Measurements from ENCODE around the gene PTPRA. TPM values are rescaled to one million over a fixed set of nuclear protein-coding genes. Genes with fewer than 3 reads are reported as not detected.

The PTPRA gene
- total and polyA plus RNA-seq, 10 of the 15 experiments (the other 5 are each of a cell fraction or from before 2014, with no cell fraction given), result 3.9 to 62.1 (median 34.6) TPM

DNA sequence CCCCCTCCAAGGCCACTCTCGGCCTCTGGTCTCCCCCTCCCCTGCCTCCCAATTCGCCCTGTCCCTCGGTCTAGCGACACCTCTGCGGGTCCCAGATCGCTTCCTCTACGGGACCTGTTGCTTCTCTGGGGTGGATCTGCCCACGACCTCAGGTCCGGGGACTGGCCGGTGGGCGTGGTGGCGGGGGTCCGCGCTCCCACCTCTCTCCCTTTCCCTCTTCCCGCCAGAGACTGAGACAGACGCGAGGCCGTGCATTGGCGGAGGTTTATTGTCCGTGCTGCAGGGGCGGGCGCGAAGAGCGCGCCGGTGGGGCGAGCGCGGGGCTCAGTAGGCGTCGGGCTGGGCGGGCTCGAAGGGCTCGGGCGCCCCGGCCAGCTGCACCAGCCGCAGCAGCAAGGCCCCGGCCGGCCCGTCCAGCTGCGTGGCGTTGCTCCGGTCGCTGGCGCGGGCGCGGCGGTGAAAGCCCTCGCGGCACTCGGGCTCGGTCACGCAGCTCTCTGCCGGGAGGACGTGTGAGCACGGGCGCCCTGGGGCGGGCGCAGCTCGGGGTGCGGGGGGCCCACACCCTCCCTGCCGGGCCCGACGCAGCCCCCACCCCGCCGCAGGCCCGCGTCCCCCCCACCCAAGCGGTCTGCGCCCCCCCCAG is 209.1 kb downstream of the PTPRA start:
- 26% methylated on average over 53 of the region's 71 CpGs for WGBS (ENCODE audit: insufficient coverage, insufficient replicate concordance, low lambda C conversion rate, missing lambda C conversion rate)

GRCh38 chr20:3082955-3083952 is 210.0 kb downstream of the PTPRA start:
- POLR2A ChIA-PET, result no interaction called here
- RAD21 ChIA-PET (ENCODE audit: unreplicated experiment), result no interaction called here
- in situ Hi-C loops (cut with MboI) (no loop called here), intact Hi-C loops (cut with micrococcal nuclease; ENCODE audit: unreplicated experiment) (no loop called here)
- DNase-seq (ENCODE audit: low read depth, low spot score), result no peak
- H3K27ac ChIP-seq (ENCODE audit: control insufficient read depth, insufficient read depth), result no peak overlapping the region
- H3K4me2 ChIP-seq (ENCODE audit: control insufficient read depth, insufficient read depth), result no peak overlapping the region
- no peaks in the 10 kb centered on the region for H3K36me3 ChIP-seq (ENCODE audit: control insufficient read depth in 2 of 2, insufficient read depth in 2 of 2, low read length in 1 of 2)
- peaks cover 15 to 22% of the 10 kb centered on the region in 2 experiments for H3K27me3 ChIP-seq (replicated peaks in 1 of 2; ENCODE audit: control insufficient read depth in 2 of 2, insufficient read depth in 2 of 2, low read length in 1 of 2)
- 12% methylated on average over 44 of the region's 76 CpGs for WGBS (ENCODE audit: insufficient coverage, insufficient replicate concordance, low lambda C conversion rate, missing lambda C conversion rate)
- CTCF ChIA-PET, result no interaction called here
- no peaks in the 10 kb centered on the region for H3K9me3 ChIP-seq (replicated peaks; ENCODE audit: control insufficient read depth, insufficient read depth, low read length)
- ATAC-seq, result no peak
- no peak overlapping the region for H3K9ac ChIP-seq (ENCODE audit: control insufficient read depth, insufficient read depth, low read length)
- BruUV-seq (replicated peaks), result no TSS peak
- H4K20me1 ChIP-seq (ENCODE audit: control insufficient read depth, insufficient read depth), result no peaks in the 10 kb centered on the region
- H3K4me3 ChIP-seq, result no peak overlapping the region
- TF ChIP-seq, protein P1, sequence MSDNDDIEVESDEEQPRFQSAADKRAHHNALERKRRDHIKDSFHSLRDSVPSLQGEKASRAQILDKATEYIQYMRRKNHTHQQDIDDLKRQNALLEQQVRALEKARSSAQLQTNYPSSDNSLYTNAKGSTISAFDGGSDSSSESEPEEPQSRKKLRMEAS (IDR thresholded peaks at IDR 0.05; ENCODE audit: low read depth, low read length), result no peak
- TF ChIP-seq CHD1 (IDR thresholded peaks at IDR 0.05; ENCODE audit: low read depth, low read length) (no peak), FOXK2 (IDR thresholded peaks at IDR 0.05) (no peak), CBX5 (IDR thresholded peaks at IDR 0.05; ENCODE audit: low read depth) (no peak), FOS (IDR thresholded peaks at IDR 0.05; ENCODE audit: borderline replicate concordance, extremely low read depth, insufficient read length) (no peak), WRNIP1 (IDR thresholded peaks at IDR 0.05; ENCODE audit: borderline replicate concordance, low read depth, low read length) (no peak), YY1 (IDR thresholded peaks at IDR 0.05; ENCODE audit: low read depth, low read length) (no peak), NFIC (IDR thresholded peaks at IDR 0.05; ENCODE audit: low read depth, low read length) (no peak), IKZF2 (IDR thresholded peaks at IDR 0.05) (no peak)
- no peak overlapping the region for H2AFZ ChIP-seq (ENCODE audit: control insufficient read depth, low read depth, low read length)
- SMC1A ChIA-PET (ENCODE audit: uncharacterized antibody, unreplicated experiment), result no interaction called here
- H3K4me1 ChIP-seq (ENCODE audit: control insufficient read depth, insufficient read depth, low read length), result no peaks in the 10 kb centered on the region
- FAIRE-seq, result no peak
- no peaks in the 10 kb centered on the region for H3K79me2 ChIP-seq (ENCODE audit: control insufficient read depth, insufficient read depth, low read length)

More for the DNA sequence above, 209.1 kb downstream of the PTPRA start:
- H3K9ac ChIP-seq (ENCODE audit: control insufficient read depth, insufficient read depth, low read length), result no peak overlapping the region
- BruUV-seq (replicated peaks), result no TSS peak
- intact Hi-C loops (cut with micrococcal nuclease; ENCODE audit: unreplicated experiment) (no loop called here), in situ Hi-C loops (cut with MboI) (no loop called here)
- TF ChIP-seq SUZ12 (IDR thresholded peaks at IDR 0.05; ENCODE audit: unreplicated experiment) (peak; percentile 94), LARP7 (IDR thresholded peaks at IDR 0.05) (no peak)
- H2AFZ ChIP-seq (ENCODE audit: control insufficient read depth, low read depth, low read length), result no peak overlapping the region
- no peaks in the 10 kb centered on the region for H3K9me3 ChIP-seq (replicated peaks; ENCODE audit: control insufficient read depth, insufficient read depth, low read length)
- FAIRE-seq (no peak), DNase-seq (ENCODE audit: low read depth, low spot score) (no peak), ATAC-seq (no peak)
- peaks cover 15 to 22% of the 10 kb centered on the region in 2 experiments for H3K27me3 ChIP-seq (replicated peaks in 1 of 2; ENCODE audit: control insufficient read depth in 2 of 2, insufficient read depth in 2 of 2, low read length in 1 of 2)
- no peaks in the 10 kb centered on the region for H4K20me1 ChIP-seq (ENCODE audit: control insufficient read depth, insufficient read depth)
- ChIA-PET CTCF (no interaction called here), SMC1A (ENCODE audit: uncharacterized antibody, unreplicated experiment) (no interaction called here), POLR2A (no interaction called here), RAD21 (ENCODE audit: unreplicated experiment) (no interaction called here)
- H3K79me2 ChIP-seq (ENCODE audit: control insufficient read depth, insufficient read depth, low read length), result no peaks in the 10 kb centered on the region
- no peak overlapping the region; the same call in 1 of the 2 replicates for H3K4me2 ChIP-seq (ENCODE audit: control insufficient read depth, insufficient read depth)
- no peak overlapping the region for H3K4me3 ChIP-seq
- H3K27ac ChIP-seq (ENCODE audit: control insufficient read depth, insufficient read depth), result no peak overlapping the region
- no peaks in the 10 kb centered on the region for H3K36me3 ChIP-seq (ENCODE audit: control insufficient read depth in 2 of 2, insufficient read depth in 2 of 2, low read length in 1 of 2)
- no peaks in the 10 kb centered on the region for H3K4me1 ChIP-seq (ENCODE audit: control insufficient read depth, insufficient read depth, low read length)
